NOMO-1 (cell line): Measurements from ENCODE around the gene TWNK.
A peak's percentile ranks its signal among the peaks of the same experiment; 100 is the strongest.

Experiments used
- DNase-seq, 2 experiments: peaks; one replicate each; lab custom pipeline; 2025; ENCODE audit not compliant: unreplicated experiment in 2 of 2; lab: John Stamatoyannopoulos, UW

The TWNK gene

GRCh38 chr10:100993986-100994708 lies 6.8 kb downstream of the TWNK start:
- no peak for DNase-seq

- DNase-seq: no peak
Observed at GRCh38 chr10:100995181-100995580, 7.8 kb downstream of the TWNK start.

- DNase-seq: peak; percentile 25 to 29
Observed at GRCh38 chr10:100996678-100997359, 9.5 kb downstream of the TWNK start.

- DNase-seq: peak; percentile 48 to 75
Observed at GRCh38 chr10:100997360-100998182, 10.2 kb downstream of the TWNK start.

GRCh38 chr10:100998183-100998990 lies 11.0 kb downstream of the TWNK start:
- DNase-seq: peak; percentile 34 to 57

GRCh38 chr10:100998991-100999741 lies 11.8 kb downstream of the TWNK start:
- DNase-seq: peak; percentile 40 to 78

GRCh38 chr10:100999742-101000126 lies 12.4 kb downstream of the TWNK start, which contains the start of gene LZTS2:
LZTS2 (plus strand) TSS chr10:100999808; CDS start chr10:101002539, 2,731 bp downstream.
- no peak for DNase-seq

- no peak for DNase-seq
Observed at GRCh38 chr10:101000127-101000914, 13.0 kb downstream of the TWNK start.

GRCh38 chr10:101000915-101001658 lies 13.7 kb downstream of the TWNK start:
- DNase-seq: no peak

- no peak for DNase-seq
Observed at GRCh38 chr10:101001659-101002035, 14.3 kb downstream of the TWNK start.

GRCh38 chr10:101002456-101002855 lies 15.1 kb downstream of the TWNK start:
- DNase-seq: no peak

GRCh38 chr10:101003639-101004206 lies 16.4 kb downstream of the TWNK start:
- DNase-seq: no peak

GRCh38 chr10:101005361-101005760 lies 18.0 kb downstream of the TWNK start:
- no peak for DNase-seq

- DNase-seq: no peak
Observed at GRCh38 chr10:101005869-101006567, 18.7 kb downstream of the TWNK start.

GRCh38 chr10:101006593-101007098 lies 19.3 kb downstream of the TWNK start:
- DNase-seq: no peak

- DNase-seq: no peak
Observed at GRCh38 chr10:101007099-101007711, 19.9 kb downstream of the TWNK start.
